Measurements from ENCODE around the gene IFI6. TPM values are rescaled to one million over a fixed set of nuclear protein-coding genes. Genes with fewer than 3 reads are reported as not detected.

IFI6 gene
- polyA plus RNA-seq, 3 donors = 69.9 to 276 (median 276) TPM

DNA sequence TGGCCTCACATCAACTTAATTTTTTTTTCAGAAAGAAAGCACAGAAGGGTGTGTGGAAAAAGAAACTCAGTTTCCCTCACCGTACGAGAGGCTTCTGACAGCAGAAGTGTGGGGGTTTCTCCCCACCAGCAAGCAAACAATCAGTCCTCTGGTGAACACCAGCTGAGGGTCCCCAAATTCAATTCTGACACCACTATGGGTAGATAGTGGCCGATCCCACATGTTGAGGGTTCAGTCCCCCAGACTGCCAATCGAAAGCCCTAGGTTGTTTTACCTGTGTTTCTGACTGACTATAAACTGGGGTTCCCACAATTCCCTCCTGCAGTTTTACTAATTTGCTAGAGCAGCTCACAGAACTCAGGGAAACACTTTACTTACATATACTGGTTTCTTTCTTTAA is 2.1 kb downstream of the IFI6 start:
- peaks cover 7 to 13% of the 10 kb centered on the region in 2 donors for H3K36me3 ChIP-seq (replicated peaks in 1 of 2; ENCODE audit: control insufficient read depth in 1 of 2, insufficient read depth in 2 of 2, low read length in 2 of 2)
- Mint-ChIP-seq H3K4me1 (peaks cover 54% of the 10 kb centered on the region), H3K4me3 (peak overlapping the region in 1 of 2 donors; percentile 79), H3K36me3 (peaks cover 9 to 20% of the 10 kb centered on the region in 2 donors), H3K27me3 (ENCODE audit: low read depth in 3 of 3) (peaks cover 0 to 3% (median 2%) of the 10 kb centered on the region in 3 donors), H3K27ac (peak overlapping the region in 1 of 7 donors; percentile 74), H3K9me3 (peaks cover 0 to 2% (median 0%) of the 10 kb centered on the region in 7 donors)
- H3K9me3 ChIP-seq (replicated peaks in 1 of 2; ENCODE audit: control insufficient read depth in 1 of 2, insufficient read depth in 1 of 2, low read length in 2 of 2) = no peaks in the 10 kb centered on the region
- H3K4me1 ChIP-seq (ENCODE audit: control insufficient read depth in 1 of 2, insufficient read depth in 2 of 2, low read length in 2 of 2) = peaks cover 50 to 69% of the 10 kb centered on the region in 2 donors
- TF ChIP-seq, protein P1, sequence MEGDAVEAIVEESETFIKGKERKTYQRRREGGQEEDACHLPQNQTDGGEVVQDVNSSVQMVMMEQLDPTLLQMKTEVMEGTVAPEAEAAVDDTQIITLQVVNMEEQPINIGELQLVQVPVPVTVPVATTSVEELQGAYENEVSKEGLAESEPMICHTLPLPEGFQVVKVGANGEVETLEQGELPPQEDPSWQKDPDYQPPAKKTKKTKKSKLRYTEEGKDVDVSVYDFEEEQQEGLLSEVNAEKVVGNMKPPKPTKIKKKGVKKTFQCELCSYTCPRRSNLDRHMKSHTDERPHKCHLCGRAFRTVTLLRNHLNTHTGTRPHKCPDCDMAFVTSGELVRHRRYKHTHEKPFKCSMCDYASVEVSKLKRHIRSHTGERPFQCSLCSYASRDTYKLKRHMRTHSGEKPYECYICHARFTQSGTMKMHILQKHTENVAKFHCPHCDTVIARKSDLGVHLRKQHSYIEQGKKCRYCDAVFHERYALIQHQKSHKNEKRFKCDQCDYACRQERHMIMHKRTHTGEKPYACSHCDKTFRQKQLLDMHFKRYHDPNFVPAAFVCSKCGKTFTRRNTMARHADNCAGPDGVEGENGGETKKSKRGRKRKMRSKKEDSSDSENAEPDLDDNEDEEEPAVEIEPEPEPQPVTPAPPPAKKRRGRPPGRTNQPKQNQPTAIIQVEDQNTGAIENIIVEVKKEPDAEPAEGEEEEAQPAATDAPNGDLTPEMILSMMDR (IDR thresholded peaks at IDR 0.05) = no peak
- no peak overlapping the region for H3K9ac ChIP-seq (ENCODE audit: insufficient read depth, low read length, poor library complexity, severe bottlenecking)
- intact Hi-C loops (cut with micrococcal nuclease) = loop anchor here (5.0 to 10.0 kb wide), 5 partner anchors 57 to 365 kb away; partner anchors contain the start of genes FAM76A (in 1 of the 2) and TMEM222 (in 1 of the 2)
- H3K27ac ChIP-seq (ENCODE audit: low read depth in 1 of 2, low read length in 2 of 2) = no peak overlapping the region
- peaks cover 14% of the 10 kb centered on the region for H3K79me2 ChIP-seq (ENCODE audit: insufficient read depth, low read length)
- peak overlapping the region; percentile 77 for H3K4me2 ChIP-seq (replicated peaks; ENCODE audit: extremely low read depth, low read length, poor library complexity, severe bottlenecking)
- H4K20me1 ChIP-seq (ENCODE audit: insufficient read depth, low read length) = peaks cover 25% of the 10 kb centered on the region
- 80% methylated on average over 1 of the region's 4 CpGs for WGBS (ENCODE audit: insufficient coverage)
- no peak for DNase-seq
- no peaks in the 10 kb centered on the region for H3K27me3 ChIP-seq (ENCODE audit: control insufficient read depth in 2 of 2, insufficient read depth in 2 of 2, low read length in 2 of 2)
- H3K4me3 ChIP-seq (replicated peaks in 1 of 3; ENCODE audit: low read depth in 2 of 3, low read length in 3 of 3) = peak overlapping the region in 1 of 3 experiments; percentile 67
- no peak overlapping the region for H2AFZ ChIP-seq (ENCODE audit: insufficient read depth, low read depth, low read length, poor library complexity, severe bottlenecking)

- WGBS (ENCODE audit: insufficient coverage) = 16% methylated on average over 34 of the region's 36 CpGs
- peak overlapping the region; percentile 25 for H3K9ac ChIP-seq (ENCODE audit: insufficient read depth, low read length, poor library complexity, severe bottlenecking)
Observed at GRCh38 chr1:27668808-27669723, 2.9 kb downstream of the IFI6 start.

More at GRCh38 chr1:27668808-27669723, 2.9 kb downstream of the IFI6 start:
- intact Hi-C loops (cut with micrococcal nuclease) = loop anchor here (5.0 to 10.0 kb wide), 4 partner anchors 58 to 344 kb away; partner anchors contain the start of genes FAM76A (in 1 of the 2) and TMEM222 (in 1 of the 2)
- Mint-ChIP-seq H3K27ac (peak overlapping the region in 6 of 7 donors; percentile 50 to 88 (median 78)), H3K4me1 (peaks cover 58% of the 10 kb centered on the region), H3K36me3 (peaks cover 9 to 20% of the 10 kb centered on the region in 2 donors), H3K27me3 (ENCODE audit: low read depth in 3 of 3) (peaks cover 0 to 3% (median 2%) of the 10 kb centered on the region in 3 donors), H3K4me3 (peak overlapping the region; percentile 76 to 79), H3K9me3 (peaks cover 0 to 2% (median 0%) of the 10 kb centered on the region in 7 donors)
- H3K4me2 ChIP-seq (replicated peaks; ENCODE audit: extremely low read depth, low read length, poor library complexity, severe bottlenecking) = peak overlapping the region; percentile 77
- peaks cover 14% of the 10 kb centered on the region for H3K79me2 ChIP-seq (ENCODE audit: insufficient read depth, low read length)
- H3K4me1 ChIP-seq (ENCODE audit: control insufficient read depth in 1 of 2, insufficient read depth in 2 of 2, low read length in 2 of 2) = peaks cover 50 to 69% of the 10 kb centered on the region in 2 donors
- peak overlapping the region; percentile 23 to 67 (median 31) for H3K4me3 ChIP-seq (replicated peaks in 1 of 3; ENCODE audit: low read depth in 2 of 3, low read length in 3 of 3)
- DNase-seq = peak; percentile 51 to 64 (median 57)
- H3K9me3 ChIP-seq (replicated peaks in 1 of 2; ENCODE audit: control insufficient read depth in 1 of 2, insufficient read depth in 1 of 2, low read length in 2 of 2) = no peaks in the 10 kb centered on the region
- peaks cover 7 to 13% of the 10 kb centered on the region in 2 donors for H3K36me3 ChIP-seq (replicated peaks in 1 of 2; ENCODE audit: control insufficient read depth in 1 of 2, insufficient read depth in 2 of 2, low read length in 2 of 2)
- no peaks in the 10 kb centered on the region for H3K27me3 ChIP-seq (ENCODE audit: control insufficient read depth in 2 of 2, insufficient read depth in 2 of 2, low read length in 2 of 2)
- H3K27ac ChIP-seq (ENCODE audit: low read depth in 1 of 2, low read length in 2 of 2) = no peak overlapping the region
- TF ChIP-seq, protein P1 (IDR thresholded peaks at IDR 0.05) = peak; percentile 92
- peak overlapping the region; percentile 77 for H2AFZ ChIP-seq (ENCODE audit: insufficient read depth, low read depth, low read length, poor library complexity, severe bottlenecking)
- H4K20me1 ChIP-seq (ENCODE audit: insufficient read depth, low read length) = peaks cover 25% of the 10 kb centered on the region

Data from CD14-positive monocyte (primary cell).